GM18505 (cell line): Measurements from ENCODE around the gene SNX8.

Experiments
- ATAC-seq: cut with Tn5 transposase; IDR thresholded peaks from one replicate; pipeline ENCODE4 v1.9.1; 2021; ENCODE audit not compliant: unreplicated experiment
- POLR2A ChIP-seq: IDR thresholded peaks from 4 replicates; pipeline ENCODE4 v1.6.1; 2011; ENCODE audit warnings: borderline replicate concordance; ENCODE audit not compliant: insufficient read depth, insufficient read length; ENCODE audit errors: extremely low read depth

SNX8 gene

DNA sequence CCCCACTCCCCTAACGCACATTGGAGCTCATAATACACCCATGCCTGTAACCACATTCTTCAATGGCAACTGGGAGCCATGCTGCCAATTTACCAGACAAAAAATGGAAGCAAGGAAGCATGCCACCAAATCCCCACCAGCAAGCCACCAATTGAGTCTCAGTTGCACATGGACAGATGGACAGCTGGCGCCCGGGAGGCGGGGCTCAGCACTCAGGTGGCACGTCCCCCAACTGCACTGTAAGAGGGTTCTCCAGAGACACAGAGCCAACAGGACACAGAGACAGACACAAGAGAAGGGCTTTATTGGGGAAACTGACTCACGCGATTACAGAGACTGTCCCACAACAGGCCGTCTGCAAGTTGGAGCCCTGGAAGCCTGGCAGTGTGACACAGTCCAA, 84.0 kb downstream of the SNX8 start:
- no peak for ATAC-seq
- no peak for TF ChIP-seq POLR2A

DNA sequence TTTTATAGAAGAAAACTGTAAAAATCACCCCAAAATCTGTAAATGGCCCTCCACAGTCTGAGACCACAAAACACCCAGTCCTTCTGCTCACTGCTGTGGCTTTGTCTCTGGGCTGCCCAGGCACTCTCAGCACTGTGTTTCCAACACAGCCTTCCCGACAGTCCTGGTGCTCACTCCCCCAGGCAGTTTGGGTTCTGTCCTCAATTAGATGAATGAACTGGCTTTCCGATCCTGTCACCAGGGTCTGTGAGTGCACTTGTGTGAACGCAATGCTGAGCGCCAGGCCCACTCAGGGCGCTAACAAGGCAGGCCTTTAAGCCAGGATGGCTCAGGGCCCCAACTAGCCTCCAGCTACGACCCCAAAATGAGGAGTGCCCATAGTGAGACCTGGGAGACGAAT, 84.8 kb downstream of the SNX8 start:
- ATAC-seq: no peak
- TF ChIP-seq POLR2A: no peak

- no peak for ATAC-seq
- no peak for TF ChIP-seq POLR2A
Observed at GRCh38 chr7:2228921-2229320, 85.3 kb downstream of the SNX8 start.

DNA sequence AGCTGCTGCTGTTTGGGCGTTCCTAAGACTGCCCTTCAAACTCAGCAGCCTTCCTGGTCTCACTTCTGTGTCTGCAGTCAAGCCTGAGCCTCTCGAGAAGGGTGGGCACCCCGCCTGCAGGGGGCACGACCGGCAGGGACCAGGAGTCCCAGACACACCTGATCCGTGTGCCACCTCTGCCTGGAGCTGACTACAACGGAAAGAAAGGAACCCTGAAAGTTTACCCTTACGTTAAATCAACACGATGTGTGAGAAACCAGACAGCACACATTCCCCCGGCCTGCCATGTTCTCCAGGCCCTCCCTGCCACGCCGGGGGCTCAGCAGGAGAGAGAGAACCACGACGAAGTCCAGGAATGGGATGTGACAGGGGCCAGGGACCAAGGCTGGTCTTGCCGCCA, 86.5 kb downstream of the SNX8 start:
- no peak for TF ChIP-seq POLR2A
- no peak for ATAC-seq

GRCh38 chr7:2225830-2226229, 88.4 kb downstream of the SNX8 start:
- ATAC-seq: no peak

GRCh38 chr7:2225336-2225735, 88.9 kb downstream of the SNX8 start:
- no peak for TF ChIP-seq POLR2A
- ATAC-seq: no peak

More at GRCh38 chr7:2225830-2226229, 88.4 kb downstream of the SNX8 start:
- no peak for TF ChIP-seq POLR2A

GRCh38 chr7:2224934-2225333, 89.3 kb downstream of the SNX8 start:
- TF ChIP-seq POLR2A: no peak

GRCh38 chr7:2224491-2224928, 89.7 kb downstream of the SNX8 start:
- ATAC-seq: no peak
- TF ChIP-seq POLR2A: no peak

More at GRCh38 chr7:2224934-2225333, 89.3 kb downstream of the SNX8 start:
- ATAC-seq: no peak

- no peak for ATAC-seq
- no peak for TF ChIP-seq POLR2A
Observed at GRCh38 chr7:2223321-2223720, 90.9 kb downstream of the SNX8 start.

GRCh38 chr7:2222516-2222915, 91.7 kb downstream of the SNX8 start:
- no peak for ATAC-seq
- no peak for TF ChIP-seq POLR2A

DNA sequence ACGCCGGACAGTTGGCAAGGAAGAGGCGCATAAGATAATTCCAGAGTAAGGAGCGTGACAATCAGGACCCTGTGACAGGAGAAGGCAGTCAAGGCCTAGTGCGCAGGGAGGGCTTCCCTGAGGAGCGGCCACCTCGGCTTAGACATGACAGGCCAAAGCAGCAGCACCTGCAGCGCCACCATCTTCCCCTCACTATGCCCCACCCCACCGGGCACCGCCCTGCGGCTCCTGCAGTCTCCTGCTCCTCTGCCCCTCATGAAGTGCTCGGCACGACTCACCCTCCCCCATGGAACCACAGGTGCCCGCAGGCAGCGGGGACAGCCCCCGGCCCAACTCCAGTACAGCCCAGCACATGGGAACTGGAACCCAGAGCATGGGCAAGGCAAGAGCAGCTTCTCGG, 93.3 kb downstream of the SNX8 start:
- no peak for TF ChIP-seq POLR2A
- no peak for ATAC-seq

DNA sequence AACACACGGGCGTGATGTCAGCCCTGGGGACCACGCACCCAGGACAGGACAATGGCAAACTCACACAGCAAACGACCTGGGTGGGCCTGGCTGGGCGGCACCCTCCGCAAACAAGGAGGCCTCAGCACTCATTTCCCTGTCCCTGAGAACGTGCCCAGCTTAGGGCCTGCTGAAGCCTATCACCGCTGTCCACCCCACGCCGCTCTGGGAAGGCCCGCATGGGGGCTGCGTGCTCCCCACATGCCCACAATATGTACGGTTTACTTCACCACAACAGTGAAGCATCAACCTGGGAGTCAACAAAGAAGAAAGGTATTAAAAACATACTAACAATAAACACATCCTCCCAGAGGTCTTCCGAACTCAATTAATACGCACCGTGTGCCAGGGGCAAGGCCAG, 93.7 kb downstream of the SNX8 start:
- no peak for TF ChIP-seq POLR2A
- no peak for ATAC-seq

GRCh38 chr7:2220030-2220429, 94.2 kb downstream of the SNX8 start:
- TF ChIP-seq POLR2A: no peak

DNA sequence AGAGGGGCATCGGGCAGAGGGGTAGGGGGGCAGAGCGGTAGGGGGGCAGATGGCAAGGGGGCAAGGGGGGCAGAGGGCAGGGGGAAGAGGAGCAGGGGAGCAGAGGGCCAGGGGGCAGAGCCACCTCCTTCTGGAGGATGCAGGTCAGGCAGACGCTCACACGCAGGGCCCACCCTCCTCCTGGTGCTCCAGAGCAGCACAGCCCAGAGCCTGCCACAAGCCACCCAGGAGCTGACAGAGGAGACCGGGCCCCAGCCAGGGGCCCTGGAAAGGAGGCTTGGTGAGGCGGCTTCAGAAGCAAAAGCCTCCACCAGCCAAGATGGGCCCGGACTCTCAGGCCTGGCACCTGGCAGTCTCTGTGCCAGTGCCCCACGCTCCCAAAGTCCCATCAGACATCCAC, 94.6 kb downstream of the SNX8 start:
- no peak for TF ChIP-seq POLR2A
- no peak for ATAC-seq

More at GRCh38 chr7:2220030-2220429, 94.2 kb downstream of the SNX8 start:
- ATAC-seq: no peak

DNA sequence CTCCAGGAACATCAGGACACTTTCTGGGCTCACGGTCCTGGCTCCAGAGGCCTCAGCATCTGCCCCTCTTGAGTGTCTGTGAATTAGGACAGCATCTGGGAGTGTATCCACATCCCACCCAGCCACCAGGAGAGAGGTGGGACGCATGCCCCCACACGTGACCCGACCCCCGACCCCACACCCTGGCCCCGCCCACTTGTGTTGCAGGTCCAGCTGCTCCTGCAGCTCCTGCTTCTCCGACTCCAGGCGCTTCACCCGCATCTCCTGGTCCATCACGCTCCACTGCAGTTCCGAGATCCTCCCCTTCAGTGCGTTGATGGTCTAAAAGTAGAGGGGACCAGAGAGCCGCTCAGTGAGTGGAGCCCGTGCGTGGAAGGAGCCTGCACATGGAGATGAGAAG, 95.1 kb downstream of the SNX8 start:
- no peak for TF ChIP-seq POLR2A
- ATAC-seq: no peak
